Adipose tissue (tissue), 3 donors: ENCODE data around the gene PRC1. TPM values are rescaled to one million over a fixed set of nuclear protein-coding genes. Genes with fewer than 3 reads are reported as not detected.
"Not testable (repeated sequence)": the region's sequence is repeated elsewhere in the genome, so short reads cannot be mapped to it uniquely, and the experiment has no call there.

Source experiments
- H3K27ac ChIP-seq: one replicate; pipeline ENCODE4 v1.5.1; 2013; ENCODE audit warnings: low read depth, low read length
- WGBS, 3 donors: extraction: QIAGEN DNeasy Blood & Tissue Kit; methylation state at CpG; one replicate each; pipeline ENCODE4 v1.1.7; 2013; 5-methylcytosine and 5-hydroxymethylcytosine counted together
- polyA plus RNA-seq, 3 donors: library from polyadenylated mRNA; stranded (reverse); fragments of 200-250 nt; gene quantifications; one replicate each; pipeline ENCODE4 v1.2.3, GENCODE V29; 2013
- donor health status: healthy with polysubstance abuse.
- donor health status: Bipolar disorder and iron deficiency.
- donor health status: healthy.

PRC1 gene
- polyA plus RNA-seq = 1 to 10 TPM; 2.1 to 4.2 (median 3.8) TPM

GRCh38 chr15:90994417-90995311 is at the start of gene PRC1:
Gene PRC1, minus strand, starts transcription at chr15:90994535. Its CDS starts 118 bp downstream, at chr15:90994417.
- H3K27ac ChIP-seq = peak within 1 kb of the TSS; percentile 36
- 1% methylated on average over 74 to 75 of the region's 75 CpGs for WGBS, 3 donors

GRCh38 chr15:91043202-91043874 is 49.0 kb upstream of the PRC1 start:
- H3K27ac ChIP-seq = no peak overlapping the region
- 87 to 90% (median 88%) methylated on average over 11 of the region's 11 CpGs for WGBS, 3 donors

GRCh38 chr15:91040856-91041255 is 46.5 kb upstream of the PRC1 start:
- WGBS, 3 donors = 73 to 84% (median 83%) methylated on average over 8 of the region's 8 CpGs
- no peak overlapping the region for H3K27ac ChIP-seq

GRCh38 chr15:91039996-91040395 is 45.7 kb upstream of the PRC1 start:
- WGBS, 3 donors = 69 to 80% (median 79%) methylated on average over 3 of the region's 3 CpGs
- H3K27ac ChIP-seq = no peak overlapping the region

- WGBS, 3 donors = 21 to 45% (median 37%) methylated on average over 12 of the region's 12 CpGs
- no peak overlapping the region for H3K27ac ChIP-seq
Observed at GRCh38 chr15:91032919-91033803, 38.8 kb upstream of the PRC1 start.

GRCh38 chr15:91031796-91032195 is 37.5 kb upstream of the PRC1 start:
- WGBS, 3 donors = 60 to 87% (median 80%) methylated on average over 10 of the region's 10 CpGs
- no peak overlapping the region for H3K27ac ChIP-seq

GRCh38 chr15:91027677-91028076 is 33.3 kb upstream of the PRC1 start:
- no peak overlapping the region for H3K27ac ChIP-seq
- 61 to 80% (median 76%) methylated on average over 1 of the region's 1 CpG for WGBS, 3 donors

- 85 to 95% (median 92%) methylated on average over 7 of the region's 7 CpGs for WGBS, 3 donors
- H3K27ac ChIP-seq = no peak overlapping the region
Observed at GRCh38 chr15:91023720-91024119, 29.4 kb upstream of the PRC1 start.

- WGBS, 3 donors = 28 to 39% (median 34%) methylated on average over 1 of the region's 1 CpG
- no peak overlapping the region for H3K27ac ChIP-seq
Observed at GRCh38 chr15:91022832-91023129, 28.4 kb upstream of the PRC1 start.

- 0 to 1% (median 0%) methylated on average over 42 to 48 of the region's 48 CpGs for WGBS, 3 donors
- no peak within 1 kb of the TSS for H3K27ac ChIP-seq
Observed at GRCh38 chr15:91022075-91022831, 27.9 kb upstream of the PRC1 start, which contains the start of gene VPS33B. Gene VPS33B, minus strand, starts transcription at chr15:91022594. Its CDS starts 345 bp downstream, at chr15:91022249.

- WGBS, 3 donors = 10 to 12% (median 11%) methylated on average over 4 of the region's 4 CpGs
Observed at GRCh38 chr15:91021516-91022074, 27.3 kb upstream of the PRC1 start.

GRCh38 chr15:91018158-91018557 is 23.8 kb upstream of the PRC1 start:
- WGBS, 3 donors = 64 to 76% (median 74%) methylated on average over 3 of the region's 3 CpGs
- no peak overlapping the region for H3K27ac ChIP-seq

More at GRCh38 chr15:91021516-91022074, 27.3 kb upstream of the PRC1 start:
- no peak overlapping the region for H3K27ac ChIP-seq

- WGBS, 3 donors = 75 to 82% (median 78%) methylated on average over 5 of the region's 5 CpGs
- H3K27ac ChIP-seq = no peak overlapping the region
Observed at GRCh38 chr15:91017716-91018115, 23.4 kb upstream of the PRC1 start.

- H3K27ac ChIP-seq = not testable (repeated sequence)
- WGBS, 3 donors = 80 to 96% (median 95%) methylated on average over 10 of the region's 10 CpGs
Observed at GRCh38 chr15:91013701-91014100, 19.4 kb upstream of the PRC1 start.

- H3K27ac ChIP-seq = no peak overlapping the region
- 72 to 94% (median 86%) methylated on average over 3 of the region's 3 CpGs for WGBS, 3 donors
Observed at GRCh38 chr15:91007266-91007665, 12.9 kb upstream of the PRC1 start.

- 92 to 97% (median 93%) methylated on average over 3 of the region's 3 CpGs for WGBS, 3 donors
- no peak overlapping the region for H3K27ac ChIP-seq
Observed at GRCh38 chr15:91001209-91001608, 6.9 kb upstream of the PRC1 start.

GRCh38 chr15:90998737-90999136 is 4.4 kb upstream of the PRC1 start:
- 83 to 92% (median 92%) methylated on average over 8 of the region's 8 CpGs for WGBS, 3 donors
- no peak overlapping the region for H3K27ac ChIP-seq

GRCh38 chr15:90994059-90994416 is 297 bp downstream of the PRC1 start:
- H3K27ac ChIP-seq = no peak overlapping the region
- whole genome bisulfite sequencing, 3 donors = 0 to 1% (median 1%) methylated on average over 33 to 49 of the region's 50 CpGs
